WERI-Rb-1 (cell line): Measurements from ENCODE around the gene GRIN2A.

Source experiments
- DNase-seq: peaks from one replicate; pipeline ENCODE4 v3.0.0-alpha.2; 2020
- H3K27ac ChIP-seq: fragments of 250-450 bp; sonication (Bioruptor Pico); 2 replicates; pipeline ENCODE4 v1.5.1; 2020; ENCODE audit warnings: mild to moderate bottlenecking, moderate library complexity
- H3K27me3 ChIP-seq: fragments of 250-450 bp; sonication (Bioruptor Pico); 2 replicates; pipeline ENCODE4 v1.5.1; 2021; ENCODE audit warnings: mild to moderate bottlenecking, low read depth, moderate library complexity; ENCODE audit not compliant: insufficient read depth, severe bottlenecking
- H3K36me3 ChIP-seq: fragments of 250-450 bp; sonication (Bioruptor Pico); 2 replicates; pipeline ENCODE4 v1.5.1; 2020; ENCODE audit warnings: mild to moderate bottlenecking, moderate library complexity
- H3K4me3 ChIP-seq: 2 replicates; pipeline ENCODE4 v1.5.1; 2011; ENCODE audit warnings: low read depth, mild to moderate bottlenecking, control low read depth, low read length
- H3K9me3 ChIP-seq: fragments of 250-450 bp; sonication (Bioruptor Pico); 2 replicates; pipeline ENCODE4 v1.5.1; 2021; ENCODE audit warnings: mild to moderate bottlenecking, moderate library complexity; ENCODE audit not compliant: severe bottlenecking
- TF ChIP-seq, protein P1 (sequence below): IDR thresholded peaks from 2 replicates; pipeline ENCODE4 v1.5.1; 2011; ENCODE audit warnings: low read depth, mild to moderate bottlenecking, control low read depth, inconsistent platforms, low read length

GRIN2A gene

DNA sequence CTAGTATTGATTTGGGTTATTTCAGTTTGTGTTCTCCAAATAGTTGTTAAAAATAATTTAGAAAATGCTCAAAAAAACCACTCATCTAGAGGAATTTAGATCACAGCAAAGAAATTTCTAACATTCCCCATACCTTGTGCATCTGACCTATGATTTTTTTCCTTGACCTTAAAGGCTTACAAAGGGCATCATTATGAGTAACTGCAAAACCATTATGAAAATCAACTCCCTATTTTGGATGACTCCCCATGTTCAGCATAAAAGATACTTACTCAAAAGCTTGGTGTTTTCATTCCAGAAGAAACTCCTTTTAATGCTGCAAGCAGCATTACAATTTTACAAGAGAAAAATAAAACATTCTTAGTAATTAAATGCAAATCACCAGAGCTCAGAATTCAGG lies 83.2 kb downstream of the GRIN2A start:
- DNase-seq, result no peak
- no peaks in the 10 kb centered on the region for H3K9me3 ChIP-seq
- TF ChIP-seq, protein P1, sequence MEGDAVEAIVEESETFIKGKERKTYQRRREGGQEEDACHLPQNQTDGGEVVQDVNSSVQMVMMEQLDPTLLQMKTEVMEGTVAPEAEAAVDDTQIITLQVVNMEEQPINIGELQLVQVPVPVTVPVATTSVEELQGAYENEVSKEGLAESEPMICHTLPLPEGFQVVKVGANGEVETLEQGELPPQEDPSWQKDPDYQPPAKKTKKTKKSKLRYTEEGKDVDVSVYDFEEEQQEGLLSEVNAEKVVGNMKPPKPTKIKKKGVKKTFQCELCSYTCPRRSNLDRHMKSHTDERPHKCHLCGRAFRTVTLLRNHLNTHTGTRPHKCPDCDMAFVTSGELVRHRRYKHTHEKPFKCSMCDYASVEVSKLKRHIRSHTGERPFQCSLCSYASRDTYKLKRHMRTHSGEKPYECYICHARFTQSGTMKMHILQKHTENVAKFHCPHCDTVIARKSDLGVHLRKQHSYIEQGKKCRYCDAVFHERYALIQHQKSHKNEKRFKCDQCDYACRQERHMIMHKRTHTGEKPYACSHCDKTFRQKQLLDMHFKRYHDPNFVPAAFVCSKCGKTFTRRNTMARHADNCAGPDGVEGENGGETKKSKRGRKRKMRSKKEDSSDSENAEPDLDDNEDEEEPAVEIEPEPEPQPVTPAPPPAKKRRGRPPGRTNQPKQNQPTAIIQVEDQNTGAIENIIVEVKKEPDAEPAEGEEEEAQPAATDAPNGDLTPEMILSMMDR, result no peak
- no peaks in the 10 kb centered on the region for H3K36me3 ChIP-seq
- H3K4me3 ChIP-seq, result no peak overlapping the region
- no peak overlapping the region for H3K27ac ChIP-seq
- H3K27me3 ChIP-seq, result no peaks in the 10 kb centered on the region

DNA sequence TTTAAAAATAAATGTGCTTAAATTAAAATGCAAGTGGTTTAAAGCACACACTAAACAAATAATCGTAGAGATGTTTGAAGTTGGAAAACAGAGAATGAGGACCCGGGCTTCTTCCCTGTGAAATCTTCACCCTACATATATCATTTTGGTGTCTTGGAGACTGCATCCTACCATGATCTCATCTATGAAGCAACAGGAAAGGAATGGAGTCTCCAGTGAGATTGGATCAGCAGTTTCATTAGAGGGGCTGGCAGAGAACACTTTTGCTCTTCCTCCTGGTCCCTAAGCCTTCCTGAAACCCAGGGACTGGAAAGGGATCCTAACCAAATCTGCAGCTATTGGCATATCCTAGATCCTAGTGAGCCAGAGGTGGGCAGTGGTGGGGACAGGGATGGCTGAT lies 85.0 kb downstream of the GRIN2A start:
- Histone ChIP-seq H3K36me3 (no peaks in the 10 kb centered on the region), H3K27ac (no peak overlapping the region), H3K4me3 (no peak overlapping the region), H3K9me3 (no peaks in the 10 kb centered on the region), H3K27me3 (no peaks in the 10 kb centered on the region)
- DNase-seq, result no peak
- TF ChIP-seq, protein P1, result no peak

DNA sequence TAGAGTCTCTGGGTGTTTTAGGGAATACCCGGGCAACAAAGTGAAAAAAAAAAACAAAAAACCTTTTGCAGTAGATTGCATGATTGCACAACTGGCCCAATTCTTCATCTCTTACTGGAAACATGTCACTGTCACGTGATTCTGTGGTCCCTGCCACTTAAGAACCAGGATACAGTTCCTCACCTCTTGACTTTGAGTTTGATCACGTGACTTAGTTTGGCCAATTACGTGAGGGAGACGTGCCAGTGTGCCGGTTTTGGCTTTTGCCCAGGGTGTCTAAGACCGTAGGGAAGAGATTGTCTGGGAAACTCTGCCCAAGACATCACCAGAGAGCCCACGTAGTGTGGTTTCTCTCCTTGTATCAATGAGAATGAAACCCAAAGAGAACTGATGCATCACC lies 88.7 kb downstream of the GRIN2A start:
- no peaks in the 10 kb centered on the region for H3K27me3 ChIP-seq
- no peak for DNase-seq
- H3K4me3 ChIP-seq, result no peak overlapping the region
- H3K36me3 ChIP-seq, result no peaks in the 10 kb centered on the region
- no peak overlapping the region for H3K27ac ChIP-seq
- H3K9me3 ChIP-seq, result no peaks in the 10 kb centered on the region
- TF ChIP-seq, protein P1, result no peak

DNA sequence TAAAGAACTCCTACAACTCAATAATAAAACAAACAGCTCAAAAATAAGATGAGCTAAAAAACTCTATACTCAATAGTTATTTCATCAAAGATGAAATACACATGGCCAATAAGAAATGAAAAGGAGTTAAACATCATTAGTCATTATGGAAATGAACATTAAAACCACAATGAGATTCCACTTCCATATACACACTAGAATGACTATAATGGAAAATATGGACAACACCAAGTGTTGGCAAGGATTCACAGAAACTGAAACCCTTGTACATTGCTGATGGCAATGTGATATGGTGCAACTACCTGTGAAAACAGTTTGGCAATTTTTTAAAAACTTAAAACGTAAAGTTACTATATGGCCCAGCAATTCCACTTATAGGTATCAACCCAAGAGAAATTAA lies 91.4 kb downstream of the GRIN2A start:
- no peaks in the 10 kb centered on the region for H3K27me3 ChIP-seq

DNA sequence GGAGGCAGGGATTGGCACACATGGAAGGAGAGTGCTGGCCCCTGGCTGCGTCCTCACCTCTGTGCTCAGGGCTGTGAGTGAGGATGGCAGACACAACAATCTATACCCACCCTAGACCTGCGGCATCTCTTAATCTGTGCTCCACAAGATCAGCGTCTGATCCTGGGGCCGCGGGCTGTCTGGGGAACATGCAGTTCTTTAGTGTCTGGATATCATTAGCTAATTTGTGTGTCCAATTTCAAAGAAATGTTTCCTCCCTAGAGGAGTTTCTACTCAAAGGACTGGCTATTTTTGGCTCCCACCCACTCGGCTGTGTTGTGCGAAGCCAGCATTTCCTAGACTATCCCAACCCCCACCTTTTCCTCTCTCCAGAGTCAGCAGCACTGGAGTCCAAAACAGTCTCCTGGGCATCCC lies 93.8 kb downstream of the GRIN2A start:
- Histone ChIP-seq H3K27ac (no peak overlapping the region), H3K36me3 (no peaks in the 10 kb centered on the region), H3K4me3 (no peak overlapping the region), H3K9me3 (no peaks in the 10 kb centered on the region), H3K27me3 (no peaks in the 10 kb centered on the region)
- peak; percentile 22 for DNase-seq
- TF ChIP-seq, protein P1, result no peak

More for the DNA sequence above, 91.4 kb downstream of the GRIN2A start:
- Histone ChIP-seq H3K4me3 (no peak overlapping the region), H3K27ac (no peak overlapping the region), H3K36me3 (no peaks in the 10 kb centered on the region), H3K9me3 (no peaks in the 10 kb centered on the region)
- TF ChIP-seq, protein P1, result no peak
- DNase-seq, result no peak

DNA sequence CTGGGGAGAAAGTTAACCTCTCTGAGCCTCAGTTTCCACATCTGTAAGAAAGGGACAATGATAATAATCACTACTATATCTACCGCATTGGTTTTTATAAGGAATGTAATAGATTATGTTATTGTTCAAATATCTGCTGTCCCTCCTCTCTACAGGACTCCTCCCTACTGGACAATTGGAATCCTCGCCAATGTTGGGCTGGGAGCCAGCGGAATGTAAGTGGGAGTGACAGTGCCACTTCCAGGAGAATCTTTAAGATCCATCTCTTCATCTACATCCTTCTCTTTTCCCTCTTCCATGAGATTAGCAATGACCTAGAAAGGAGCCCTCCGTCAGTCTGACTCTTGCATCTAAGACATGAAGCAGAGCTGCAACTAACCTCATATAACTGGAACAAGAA lies 95.1 kb downstream of the GRIN2A start:
- Histone ChIP-seq H3K27ac (no peak overlapping the region), H3K36me3 (no peaks in the 10 kb centered on the region), H3K27me3 (no peaks in the 10 kb centered on the region), H3K4me3 (no peak overlapping the region), H3K9me3 (no peaks in the 10 kb centered on the region)
- TF ChIP-seq, protein P1, result no peak
- DNase-seq, result no peak
